Mononuclear cell (primary cell): ENCODE results near the gene ANXA2. TPM values are rescaled to one million over a fixed set of nuclear protein-coding genes. Genes with fewer than 3 reads are reported as not detected.

ENCODE experiments used
- H3K27me3 ChIP-seq: 2 replicates; pipeline ENCODE4 v1.6.0; 2011; ENCODE audit warnings: low read length, control low read depth; ENCODE audit not compliant: insufficient read depth
- H3K4me1 ChIP-seq: 2 replicates; pipeline ENCODE4 v1.5.1; 2011; ENCODE audit warnings: mild to moderate bottlenecking, low read length, control low read depth; ENCODE audit not compliant: insufficient read depth
- H3K4me3 ChIP-seq: 2 replicates; pipeline ENCODE4 v1.5.1; 2011; ENCODE audit warnings: mild to moderate bottlenecking, low read length, moderate library complexity
- H3K9me3 ChIP-seq: 2 replicates; pipeline ENCODE4 v1.5.1; 2011; ENCODE audit warnings: low read depth, mild to moderate bottlenecking, control low read depth, low read length
- total RNA-seq: library from RNA; depleted of rRNA; stranded (reverse); fragments of >200 nt; gene quantifications from one replicate; pipeline ENCODE4 v1.2.3, GENCODE V29; 2012

The ANXA2 gene
- total RNA-seq, 1 donor: 317 TPM

DNA sequence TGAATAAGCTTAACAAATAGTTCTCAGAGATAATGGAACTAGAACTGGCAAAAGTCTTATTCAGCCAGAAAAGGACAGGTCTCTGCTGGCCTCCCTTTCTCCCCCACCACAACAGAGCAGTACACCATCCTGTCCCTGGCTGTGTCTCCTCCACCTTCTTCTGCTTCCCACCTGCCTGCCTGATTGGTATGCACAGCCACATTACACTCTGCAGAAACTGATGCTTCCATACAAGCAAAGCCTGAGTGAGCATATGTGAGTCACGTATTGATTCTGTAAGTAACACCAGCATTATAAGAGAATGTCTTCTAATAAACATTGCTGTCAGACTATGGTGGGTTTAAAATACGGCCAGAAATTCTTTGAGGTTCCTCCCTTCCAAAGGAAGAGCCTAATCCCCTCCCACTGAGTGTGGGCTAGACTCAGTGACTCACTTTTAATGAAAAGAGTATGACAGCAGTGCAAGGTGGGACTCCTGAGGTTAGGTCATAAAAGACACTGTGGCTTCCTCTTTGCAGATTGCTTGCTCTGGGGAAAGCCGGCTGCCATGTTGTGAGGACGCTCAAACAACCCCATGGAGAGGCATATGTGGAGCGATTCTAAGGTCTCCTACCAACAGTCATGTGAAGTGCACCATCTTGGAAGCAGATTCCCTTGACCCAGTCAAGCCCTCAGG, 44.4 kb downstream of the ANXA2 start:
- Histone ChIP-seq H3K9me3 (no peaks in the 10 kb centered on the region), H3K4me3 (no peak overlapping the region), H3K4me1 (no peaks in the 10 kb centered on the region), H3K27me3 (no peaks in the 10 kb centered on the region)

DNA sequence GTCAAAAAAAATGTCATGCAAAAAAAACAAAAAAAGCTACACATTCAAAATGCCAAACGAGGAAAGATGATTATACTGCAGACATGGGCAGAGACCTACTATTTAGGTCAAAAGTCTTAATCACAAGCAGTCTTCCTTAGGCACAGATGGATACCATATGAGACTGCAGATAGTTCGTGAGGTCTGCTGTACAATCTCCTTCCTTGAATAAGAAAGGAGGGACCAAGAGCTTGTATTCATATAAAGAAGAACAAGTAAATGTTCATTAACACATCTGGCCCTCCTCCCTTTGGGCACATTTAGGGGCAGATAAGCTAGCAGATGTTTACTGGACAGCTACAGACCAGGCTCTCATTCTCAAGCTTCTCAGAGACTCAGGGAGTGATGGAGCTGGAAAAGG, 45.3 kb downstream of the ANXA2 start:
- Histone ChIP-seq H3K27me3 (no peaks in the 10 kb centered on the region), H3K4me1 (no peaks in the 10 kb centered on the region), H3K9me3 (no peaks in the 10 kb centered on the region), H3K4me3 (no peak overlapping the region)

DNA sequence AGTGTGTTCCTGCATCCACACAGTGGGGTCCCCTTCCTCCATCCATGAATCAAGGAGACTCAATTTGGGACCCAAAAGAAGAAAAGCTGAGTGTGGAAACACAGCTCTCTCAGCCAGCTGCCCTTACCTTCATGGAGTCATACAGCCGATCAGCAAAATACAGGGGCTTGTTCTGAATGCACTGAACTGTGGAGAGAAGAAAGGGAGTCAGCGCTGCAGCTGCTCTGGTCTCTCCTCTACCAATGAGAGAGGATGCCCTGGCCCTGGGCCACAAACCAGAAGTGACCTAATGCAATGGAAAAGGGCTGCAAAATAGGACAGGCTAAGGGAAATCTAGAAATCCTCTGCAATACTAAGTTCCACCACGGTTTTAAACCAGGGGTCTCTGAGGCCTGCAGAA, 46.7 kb downstream of the ANXA2 start:
- Histone ChIP-seq H3K9me3 (no peaks in the 10 kb centered on the region), H3K4me3 (no peak overlapping the region), H3K4me1 (no peaks in the 10 kb centered on the region), H3K27me3 (no peaks in the 10 kb centered on the region)

DNA sequence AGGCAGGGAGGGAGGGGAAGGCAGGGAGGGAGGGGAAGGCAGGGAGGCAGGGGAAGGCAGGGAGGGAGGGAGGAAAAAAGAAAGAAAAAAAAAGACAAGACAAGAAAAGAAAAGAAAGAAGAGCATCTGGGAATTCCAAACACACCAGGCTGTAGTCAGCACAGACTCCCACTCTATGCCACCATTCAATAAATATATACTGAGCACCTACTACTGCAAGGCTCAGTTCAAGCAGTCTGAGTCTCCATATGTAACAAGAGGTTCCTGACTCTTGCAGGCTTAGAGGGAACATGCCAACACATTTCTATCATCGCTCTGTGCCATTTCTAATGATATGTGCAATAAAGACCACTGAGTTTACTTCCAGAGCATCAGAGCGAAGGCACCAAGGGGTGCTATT, 47.7 kb downstream of the ANXA2 start:
- Histone ChIP-seq H3K9me3 (no peaks in the 10 kb centered on the region), H3K4me1 (no peaks in the 10 kb centered on the region), H3K27me3 (no peaks in the 10 kb centered on the region), H3K4me3 (no peak overlapping the region)

DNA sequence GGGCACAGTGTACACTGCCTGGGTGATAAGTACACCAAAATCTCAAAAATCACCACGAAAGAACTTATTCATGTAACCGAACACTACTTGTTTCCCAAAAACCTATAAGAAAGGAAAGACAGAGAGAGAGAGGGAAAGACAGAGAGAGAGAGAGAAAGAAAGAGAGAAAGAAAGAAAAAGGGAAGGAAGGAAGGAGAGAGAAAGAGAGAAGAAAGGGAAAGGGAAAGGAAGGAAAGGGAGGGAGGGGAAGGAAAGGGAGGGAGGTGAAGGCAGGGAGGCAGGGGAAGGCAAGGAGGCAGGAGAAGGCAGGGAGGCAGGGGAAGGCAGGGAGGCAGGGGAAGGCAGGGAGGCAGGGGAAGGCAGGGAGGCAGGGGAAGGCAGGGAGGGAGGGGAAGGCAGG, 48.2 kb downstream of the ANXA2 start:
- Histone ChIP-seq H3K4me3 (no peak overlapping the region), H3K27me3 (no peaks in the 10 kb centered on the region), H3K4me1 (no peaks in the 10 kb centered on the region), H3K9me3 (no peaks in the 10 kb centered on the region)

DNA sequence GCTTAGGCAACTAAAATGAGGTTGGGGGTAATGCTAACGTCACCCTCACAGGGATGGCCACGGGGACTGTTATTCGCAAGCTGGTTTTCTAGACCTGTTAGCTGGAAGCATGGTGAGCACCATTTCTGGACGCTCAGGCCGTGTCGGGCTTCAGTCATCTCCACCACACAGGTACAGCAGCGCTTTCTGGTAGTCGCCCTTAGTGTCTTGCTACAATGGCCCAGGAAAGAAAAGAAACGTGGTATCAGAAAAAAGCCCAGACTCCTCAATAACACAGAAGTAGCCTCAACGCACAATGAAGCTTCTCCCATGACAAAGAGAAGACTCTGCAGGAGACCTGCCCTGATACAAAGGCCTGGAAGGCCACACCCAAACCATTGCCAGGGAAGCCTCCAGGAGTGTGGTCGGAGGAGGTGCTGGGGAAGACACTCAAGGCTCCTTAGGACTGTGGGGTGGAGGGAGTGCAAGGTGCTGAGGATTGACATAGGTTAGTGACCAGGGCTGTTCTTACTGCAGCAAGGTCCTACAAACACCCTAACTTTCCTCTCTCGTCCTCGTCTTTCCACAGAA, 50.2 kb downstream of the ANXA2 start:
- H3K9me3 ChIP-seq: no peaks in the 10 kb centered on the region
- H3K4me1 ChIP-seq: no peaks in the 10 kb centered on the region
- no peaks in the 10 kb centered on the region for H3K27me3 ChIP-seq
- H3K4me3 ChIP-seq: no peak overlapping the region

DNA sequence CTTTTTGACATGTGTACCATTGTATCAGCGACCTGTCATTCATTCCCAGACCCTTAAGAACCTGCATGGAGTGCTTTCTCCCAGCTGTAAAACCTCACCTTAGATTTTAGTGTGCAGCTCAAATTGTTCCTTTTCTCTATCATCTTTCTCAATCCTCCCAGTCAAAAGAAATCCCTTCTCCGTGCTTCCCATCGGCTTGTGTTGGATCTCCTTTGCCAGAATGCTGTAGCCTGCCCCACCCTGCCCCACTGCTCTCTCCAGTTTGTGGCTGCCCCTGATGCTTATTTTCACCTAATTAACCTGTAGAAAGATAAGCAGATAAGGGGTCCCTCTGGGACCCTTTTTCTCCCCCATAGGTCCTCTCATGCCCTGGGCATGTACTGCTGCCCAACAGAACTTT, 51.1 kb downstream of the ANXA2 start:
- Histone ChIP-seq H3K27me3 (no peaks in the 10 kb centered on the region), H3K4me1 (no peaks in the 10 kb centered on the region), H3K9me3 (no peaks in the 10 kb centered on the region), H3K4me3 (no peak overlapping the region)

DNA sequence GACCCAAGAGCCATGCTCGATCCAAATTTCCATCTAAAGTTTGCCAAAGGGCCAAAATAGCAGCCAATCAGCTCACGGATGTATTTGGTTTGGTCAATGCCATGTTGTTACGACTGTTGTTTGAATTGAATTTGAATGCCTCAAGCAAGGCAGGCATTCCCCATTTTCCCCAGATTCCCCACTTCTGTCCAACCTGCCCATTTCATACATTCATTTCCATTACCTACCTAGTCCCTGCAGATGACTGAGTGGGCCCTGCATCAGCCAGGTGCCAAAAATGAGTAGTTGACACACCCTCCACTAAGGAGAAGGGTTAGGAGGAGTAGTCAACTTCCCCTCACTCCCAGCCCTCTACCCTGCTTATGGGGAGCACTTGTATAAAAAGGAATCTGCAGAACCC, 51.7 kb downstream of the ANXA2 start:
- Histone ChIP-seq H3K9me3 (no peaks in the 10 kb centered on the region), H3K4me3 (no peak overlapping the region), H3K4me1 (no peaks in the 10 kb centered on the region), H3K27me3 (no peaks in the 10 kb centered on the region)

DNA sequence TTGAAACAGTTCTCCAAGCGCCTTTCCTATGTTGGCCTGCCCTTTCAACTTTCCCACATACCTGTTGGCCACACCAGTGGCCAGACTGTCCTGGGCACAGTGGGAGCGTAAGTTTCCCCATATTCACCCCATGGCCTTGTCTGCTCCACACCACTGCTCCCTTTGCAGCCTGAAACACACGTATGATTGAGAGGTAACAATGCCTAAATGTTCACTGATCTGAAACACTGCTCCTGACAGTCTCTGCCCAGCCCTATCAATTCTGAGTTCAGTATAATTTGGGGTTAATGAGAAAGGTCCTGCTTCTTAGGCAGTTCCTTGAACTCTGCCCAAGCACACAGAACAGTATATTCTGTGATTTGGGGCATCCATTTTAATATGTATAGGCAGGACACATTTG, 52.2 kb downstream of the ANXA2 start:
- H3K4me3 ChIP-seq: no peak overlapping the region
- H3K9me3 ChIP-seq: no peaks in the 10 kb centered on the region
- no peaks in the 10 kb centered on the region for H3K27me3 ChIP-seq
- no peaks in the 10 kb centered on the region for H3K4me1 ChIP-seq

DNA sequence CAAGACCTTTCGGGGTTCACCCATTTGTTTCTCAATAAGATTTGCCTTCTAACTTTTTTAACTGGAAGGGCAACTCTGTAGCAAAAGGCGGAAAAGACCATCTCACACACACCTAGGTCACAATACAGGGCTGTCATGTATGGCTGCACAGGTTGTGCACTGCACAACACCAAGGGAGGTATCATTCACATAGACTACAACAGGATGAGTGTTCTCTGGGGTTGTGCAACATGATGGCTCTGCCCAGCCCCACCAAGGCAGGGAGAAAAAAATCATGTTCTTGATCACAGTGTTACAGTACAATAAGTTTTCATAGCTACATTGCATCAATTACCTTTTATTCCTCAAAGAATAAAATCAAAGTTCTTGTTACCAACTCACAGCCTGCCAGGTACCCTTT, 52.8 kb downstream of the ANXA2 start:
- Histone ChIP-seq H3K9me3 (no peaks in the 10 kb centered on the region), H3K4me3 (no peak overlapping the region), H3K27me3 (no peaks in the 10 kb centered on the region), H3K4me1 (no peaks in the 10 kb centered on the region)

DNA sequence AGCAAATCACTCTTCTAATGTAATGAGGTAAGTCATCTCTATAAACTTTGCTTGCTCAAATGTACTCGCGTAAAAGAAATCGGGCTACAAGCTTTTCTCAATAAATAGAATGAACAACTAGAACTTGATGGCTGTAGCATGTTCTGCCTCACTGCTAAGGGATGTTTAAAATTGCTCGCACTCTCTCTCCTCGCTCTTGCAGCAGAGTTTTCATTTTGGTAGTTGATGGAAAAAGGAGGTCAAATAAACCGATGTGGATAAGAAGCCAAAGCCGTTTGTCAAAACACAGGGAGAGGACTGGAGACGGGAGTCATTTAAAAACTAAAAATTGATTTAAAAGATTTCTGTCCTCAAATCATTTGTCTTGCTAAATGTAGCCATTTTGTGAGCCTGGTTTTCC, 53.3 kb downstream of the ANXA2 start:
- no peak overlapping the region for H3K4me3 ChIP-seq
- no peaks in the 10 kb centered on the region for H3K9me3 ChIP-seq
- H3K4me1 ChIP-seq: no peaks in the 10 kb centered on the region
- no peaks in the 10 kb centered on the region for H3K27me3 ChIP-seq

DNA sequence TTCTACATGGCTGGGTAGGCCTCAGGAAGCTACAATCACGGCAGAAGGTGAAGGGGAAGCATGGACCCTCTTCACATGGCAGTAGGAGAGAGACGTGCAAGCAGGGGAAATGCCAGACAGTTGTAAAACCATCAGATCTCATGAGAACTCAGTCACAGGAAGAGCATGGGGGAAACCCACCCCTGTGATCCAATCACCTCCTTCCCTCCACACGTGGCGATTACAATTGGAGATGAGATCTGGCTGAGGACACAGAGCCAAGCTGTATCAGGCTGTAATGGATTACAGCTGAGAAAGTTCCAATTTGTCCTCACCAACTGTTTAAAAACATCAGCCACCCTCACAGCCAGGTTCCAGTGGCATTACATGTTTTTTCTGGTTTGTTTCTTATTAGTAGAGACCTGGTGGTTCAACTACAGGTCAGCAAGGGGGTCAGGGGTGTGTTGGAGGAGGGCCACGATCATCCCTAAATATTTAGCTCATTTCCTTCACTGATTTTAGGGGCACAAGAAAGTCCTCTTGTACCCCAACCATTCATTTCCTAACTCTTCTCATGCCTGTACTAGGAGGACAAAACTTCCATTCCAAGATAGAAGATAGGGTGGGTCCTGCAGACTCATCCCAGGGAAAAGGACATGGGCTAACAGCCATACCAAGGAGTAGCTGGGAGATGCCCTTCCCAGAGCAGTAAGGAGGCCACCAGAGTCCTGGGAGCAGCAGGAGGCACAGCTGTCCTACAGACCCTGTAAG, 54.4 kb downstream of the ANXA2 start:
- no peaks in the 10 kb centered on the region for H3K27me3 ChIP-seq
- H3K4me1 ChIP-seq: no peaks in the 10 kb centered on the region
- no peaks in the 10 kb centered on the region for H3K9me3 ChIP-seq
- H3K4me3 ChIP-seq: no peak overlapping the region

DNA sequence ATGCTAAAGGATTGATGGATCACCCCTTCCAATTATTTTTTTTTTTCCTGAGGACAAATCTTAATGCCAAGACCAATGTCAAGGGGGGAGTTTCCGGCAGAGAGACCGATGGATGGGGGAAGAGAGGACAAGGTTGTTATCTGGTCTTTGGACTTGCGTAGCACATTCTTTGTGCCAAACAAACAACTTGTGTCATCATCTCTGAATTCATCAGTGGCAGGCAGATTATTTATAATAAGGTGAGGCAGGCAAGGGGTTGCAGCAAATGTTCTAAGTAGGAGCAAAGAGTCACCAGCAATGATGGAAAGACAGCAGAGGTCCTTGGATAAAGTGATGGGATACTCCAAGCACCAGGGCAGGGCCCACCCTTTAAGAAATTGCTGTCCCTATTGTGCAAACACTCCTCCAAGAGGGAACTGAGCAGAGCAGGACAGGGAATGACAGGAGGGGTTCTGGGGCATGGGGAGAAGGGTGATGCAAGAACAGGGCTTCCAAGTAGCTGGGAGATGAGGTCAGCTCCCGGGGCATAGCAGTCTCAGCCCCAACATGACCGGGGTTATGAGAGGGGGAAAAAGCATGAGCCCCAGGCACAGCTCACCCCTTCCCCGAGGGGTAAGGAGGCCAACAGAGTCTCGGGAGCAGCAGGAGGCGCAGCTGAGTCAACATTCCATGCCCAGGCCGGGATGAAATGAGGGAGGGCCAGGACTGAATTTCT, 57.4 kb downstream of the ANXA2 start:
- H3K4me1 ChIP-seq: no peaks in the 10 kb centered on the region
- no peaks in the 10 kb centered on the region for H3K27me3 ChIP-seq
- no peak overlapping the region for H3K4me3 ChIP-seq
- no peaks in the 10 kb centered on the region for H3K9me3 ChIP-seq

DNA sequence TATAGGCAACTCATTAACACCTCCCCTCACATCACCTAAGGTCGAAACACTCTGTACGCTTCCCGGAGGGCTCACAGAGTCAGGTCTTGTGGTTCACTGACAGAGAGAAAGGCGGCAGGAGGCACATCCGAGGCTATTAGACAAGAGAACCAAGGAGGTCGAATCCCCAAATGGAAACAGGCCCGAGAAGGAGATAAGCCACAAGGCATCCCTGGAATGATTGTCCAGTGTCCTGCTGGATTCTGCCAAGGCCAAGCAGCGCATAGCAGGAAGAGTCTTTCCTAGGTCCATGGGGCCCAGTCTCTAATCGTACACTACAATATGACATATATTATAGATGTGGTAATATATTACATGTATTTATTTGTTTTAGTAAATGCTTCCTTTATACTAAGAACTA, 58.5 kb downstream of the ANXA2 start:
- no peak overlapping the region for H3K4me3 ChIP-seq
- no peaks in the 10 kb centered on the region for H3K9me3 ChIP-seq
- no peaks in the 10 kb centered on the region for H3K4me1 ChIP-seq
- H3K27me3 ChIP-seq: no peaks in the 10 kb centered on the region

DNA sequence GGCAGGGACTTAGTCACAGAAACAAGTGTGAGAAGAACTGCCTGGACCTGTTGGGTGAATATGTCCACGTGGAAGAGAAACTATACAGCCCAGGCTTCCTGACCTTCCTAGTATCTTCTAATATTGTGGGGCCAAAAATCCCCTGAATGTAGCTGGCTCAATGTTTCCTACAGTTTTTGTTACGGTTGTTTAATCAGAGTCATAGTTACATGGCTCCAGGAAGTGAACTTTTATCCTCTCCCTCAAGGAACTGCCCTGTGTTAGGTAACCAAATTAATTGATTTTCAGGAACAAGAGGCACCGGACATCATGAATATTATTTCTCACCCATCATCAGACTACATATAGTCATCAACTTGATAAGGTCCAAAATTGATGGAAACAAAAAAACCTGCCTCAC, 59.0 kb downstream of the ANXA2 start:
- Histone ChIP-seq H3K9me3 (no peaks in the 10 kb centered on the region), H3K4me1 (no peaks in the 10 kb centered on the region), H3K27me3 (no peaks in the 10 kb centered on the region), H3K4me3 (no peak overlapping the region)
